ENCODE measurements around the gene ZNF768.
"Not testable (repeated sequence)": the region's sequence is repeated elsewhere in the genome, so short reads cannot be mapped to it uniquely, and the experiment has no call there.

ZNF768 gene

GRCh38 chr16:30555315-30556124 lies 29.2 kb upstream of the ZNF768 start:
- no peak for DNase-seq

GRCh38 chr16:30554557-30555314 lies 28.4 kb upstream of the ZNF768 start:
- no peak for DNase-seq

- no peak for DNase-seq
These were observed 27.1 kb upstream of the ZNF768 start for GRCh38 chr16:30553393-30553899.

- no peak for DNase-seq
These were observed 26.6 kb upstream of the ZNF768 start for GRCh38 chr16:30552956-30553355.

GRCh38 chr16:30551781-30552180 lies 25.4 kb upstream of the ZNF768 start:
- no peak for DNase-seq

GRCh38 chr16:30548416-30549253 lies 22.3 kb upstream of the ZNF768 start:
- DNase-seq = no peak

GRCh38 chr16:30546115-30546514 lies 19.7 kb upstream of the ZNF768 start:
- no peak for DNase-seq

- no peak for DNase-seq
These were observed 16.7 kb upstream of the ZNF768 start for GRCh38 chr16:30543067-30543466.

GRCh38 chr16:30541502-30542329 lies 15.3 kb upstream of the ZNF768 start:
- no peak for DNase-seq

GRCh38 chr16:30540916-30541464 lies 14.6 kb upstream of the ZNF768 start:
- not testable (repeated sequence) for DNase-seq

- not testable (repeated sequence) for DNase-seq
These were observed 13.7 kb upstream of the ZNF768 start for GRCh38 chr16:30539986-30540526.

- no peak for DNase-seq
These were observed 12.9 kb upstream of the ZNF768 start for GRCh38 chr16:30539000-30539964.

- DNase-seq = not testable (repeated sequence)
These were observed 10.1 kb upstream of the ZNF768 start for GRCh38 chr16:30536391-30537024.

- DNase-seq = peak; percentile 42
These were observed 9.4 kb upstream of the ZNF768 start for GRCh38 chr16:30535777-30536190.

GRCh38 chr16:30535106-30535776 lies 8.9 kb upstream of the ZNF768 start:
- peak; percentile 80 for DNase-seq

GRCh38 chr16:30534368-30535105 lies 8.2 kb upstream of the ZNF768 start, which contains the start of gene ZNF747:
Gene ZNF747 (minus strand): TSS chr16:30534858. CDS start chr16:30534679, 179 bp downstream.
- DNase-seq = peak; percentile 80

GRCh38 chr16:30533748-30534367 lies 7.5 kb upstream of the ZNF768 start:
- no peak for DNase-seq

GRCh38 chr16:30533146-30533522 lies 6.8 kb upstream of the ZNF768 start:
- no peak for DNase-seq

Data from SHP77 treated with DMSO at 0.1 percent for 48 hours (cell line).